ENCODE results near the gene PANX1.

The PANX1 gene

DNA sequence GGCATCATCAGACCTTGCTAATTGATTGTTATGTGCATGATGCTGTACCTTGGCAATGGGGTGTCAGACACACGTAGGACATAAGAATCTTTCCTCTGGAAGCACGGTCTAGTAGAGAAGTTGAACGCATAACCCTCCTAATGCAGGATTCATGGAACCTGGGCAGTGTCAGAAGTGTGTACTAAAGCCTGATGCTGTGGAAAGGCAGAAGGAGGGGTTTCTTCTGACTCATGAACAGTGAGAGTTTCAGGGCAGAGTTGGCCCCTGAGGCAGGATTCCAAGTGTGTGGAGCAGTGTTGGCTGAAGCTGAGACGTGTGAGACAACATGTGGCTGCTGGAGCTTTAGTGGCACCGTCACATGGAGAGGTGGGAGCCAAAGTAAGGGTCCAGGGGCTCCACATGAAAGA, 3.5 kb downstream of the PANX1 start:
- TF ChIP-seq, protein P1, sequence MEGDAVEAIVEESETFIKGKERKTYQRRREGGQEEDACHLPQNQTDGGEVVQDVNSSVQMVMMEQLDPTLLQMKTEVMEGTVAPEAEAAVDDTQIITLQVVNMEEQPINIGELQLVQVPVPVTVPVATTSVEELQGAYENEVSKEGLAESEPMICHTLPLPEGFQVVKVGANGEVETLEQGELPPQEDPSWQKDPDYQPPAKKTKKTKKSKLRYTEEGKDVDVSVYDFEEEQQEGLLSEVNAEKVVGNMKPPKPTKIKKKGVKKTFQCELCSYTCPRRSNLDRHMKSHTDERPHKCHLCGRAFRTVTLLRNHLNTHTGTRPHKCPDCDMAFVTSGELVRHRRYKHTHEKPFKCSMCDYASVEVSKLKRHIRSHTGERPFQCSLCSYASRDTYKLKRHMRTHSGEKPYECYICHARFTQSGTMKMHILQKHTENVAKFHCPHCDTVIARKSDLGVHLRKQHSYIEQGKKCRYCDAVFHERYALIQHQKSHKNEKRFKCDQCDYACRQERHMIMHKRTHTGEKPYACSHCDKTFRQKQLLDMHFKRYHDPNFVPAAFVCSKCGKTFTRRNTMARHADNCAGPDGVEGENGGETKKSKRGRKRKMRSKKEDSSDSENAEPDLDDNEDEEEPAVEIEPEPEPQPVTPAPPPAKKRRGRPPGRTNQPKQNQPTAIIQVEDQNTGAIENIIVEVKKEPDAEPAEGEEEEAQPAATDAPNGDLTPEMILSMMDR (IDR thresholded peaks at IDR 0.05; ENCODE audit: extremely low read depth, insufficient read depth, missing control alignments) = no peak
- DNase-seq (ENCODE audit: low spot score) = no peak
- in situ Hi-C loops (cut with MboI; ENCODE audit: low pct_unique_long_range_greater_than_20kb, low sequenced_read_pairs, unreplicated experiment) = no loop called here

DNA sequence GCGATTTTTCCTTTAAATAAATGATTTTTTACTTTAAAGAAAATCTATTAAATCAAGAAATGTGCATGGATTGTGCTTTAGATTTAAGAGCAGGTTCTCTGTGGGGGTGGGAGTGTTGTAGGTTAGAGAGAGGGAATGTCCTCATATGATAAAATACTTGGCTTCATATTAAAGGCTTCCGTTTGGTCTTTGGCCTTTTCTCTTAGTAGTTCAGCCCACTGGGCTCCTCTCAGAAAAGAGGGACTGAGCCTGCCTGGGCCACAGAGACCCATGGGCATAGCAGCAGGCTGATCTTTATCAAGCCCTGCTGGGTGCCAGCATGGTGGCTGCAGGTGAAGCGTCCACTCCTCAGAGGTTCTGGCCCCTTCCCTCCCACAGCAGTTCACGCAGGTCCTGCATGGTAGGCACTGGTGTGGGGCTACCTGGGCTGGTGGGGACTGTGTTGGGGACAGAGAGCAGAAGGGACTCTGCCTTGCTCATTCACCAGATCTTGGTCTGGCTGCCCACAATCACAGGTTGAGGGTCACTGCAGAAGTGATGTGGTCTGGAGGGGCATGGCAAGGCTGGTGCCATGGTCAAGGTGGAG, 4.3 kb downstream of the PANX1 start:
- DNase-seq (ENCODE audit: low spot score) = no peak
- TF ChIP-seq, protein P1 (IDR thresholded peaks at IDR 0.05; ENCODE audit: extremely low read depth, insufficient read depth, missing control alignments) = no peak
- in situ Hi-C loops (cut with MboI; ENCODE audit: low pct_unique_long_range_greater_than_20kb, low sequenced_read_pairs, unreplicated experiment) = no loop called here

DNA sequence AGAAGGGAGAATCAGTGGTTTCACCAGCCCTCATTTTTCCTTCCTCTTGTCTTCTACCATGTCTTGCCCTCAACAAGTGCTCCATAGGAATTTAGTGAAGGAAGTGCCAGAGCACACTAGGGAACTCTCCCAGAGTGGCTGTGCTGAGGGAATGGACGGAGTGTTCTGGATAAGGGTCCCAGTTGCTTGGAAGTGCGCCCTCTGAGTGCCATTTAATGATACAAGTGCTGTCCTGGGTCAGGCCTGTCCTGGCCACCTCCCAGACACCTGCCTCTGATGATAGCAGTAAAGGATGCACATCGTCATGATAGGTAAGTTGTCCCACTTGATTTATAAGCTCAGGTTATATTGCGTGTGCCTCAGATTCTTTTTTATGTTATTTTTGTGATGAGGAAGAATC, 5.1 kb downstream of the PANX1 start:
- TF ChIP-seq, protein P1 (IDR thresholded peaks at IDR 0.05; ENCODE audit: extremely low read depth, insufficient read depth, missing control alignments) = no peak
- DNase-seq (ENCODE audit: low spot score) = no peak
- in situ Hi-C loops (cut with MboI; ENCODE audit: low pct_unique_long_range_greater_than_20kb, low sequenced_read_pairs, unreplicated experiment) = no loop called here

DNA sequence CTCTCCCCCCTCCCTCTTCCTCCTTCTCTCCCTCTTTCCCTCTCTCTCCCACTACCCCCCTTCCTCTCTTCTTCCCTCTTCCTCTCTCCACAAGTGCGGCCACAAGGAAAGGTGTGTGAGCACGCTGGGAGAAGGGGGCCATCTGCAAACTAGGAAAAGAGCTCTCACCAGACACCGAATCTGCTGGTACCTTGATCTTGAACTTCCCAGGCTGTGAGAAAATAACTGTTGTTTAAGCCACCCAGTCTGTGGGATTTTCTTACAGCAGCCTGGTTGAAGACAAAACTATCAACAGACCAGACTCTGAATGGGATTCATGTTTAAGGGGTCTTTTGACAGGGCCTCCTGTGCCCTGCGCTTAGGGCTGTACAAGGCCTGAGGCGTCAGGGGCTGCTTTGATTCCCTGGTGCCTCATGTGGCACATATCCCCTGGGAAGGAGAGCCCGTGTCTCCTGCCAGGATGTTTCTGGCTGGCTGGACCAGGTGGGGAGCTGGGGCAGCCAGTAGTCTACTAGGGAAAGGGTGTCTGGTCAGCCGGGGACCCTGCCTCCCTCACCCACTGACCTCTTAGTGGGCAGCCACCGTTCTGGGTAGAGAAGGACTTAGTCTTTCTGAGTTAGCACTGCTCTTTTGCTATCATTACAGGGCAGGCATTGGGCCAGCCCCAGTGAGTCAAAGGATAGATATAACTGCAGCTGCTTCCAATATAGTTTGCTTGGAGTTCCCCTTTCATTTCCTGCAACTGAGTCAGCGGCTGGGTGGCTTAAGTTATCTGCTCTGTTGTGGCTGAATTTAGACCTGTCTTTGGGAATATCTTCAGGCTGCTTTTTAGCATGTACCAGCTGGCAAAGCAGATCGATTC, 6.2 kb downstream of the PANX1 start:
- in situ Hi-C loops (cut with MboI; ENCODE audit: low pct_unique_long_range_greater_than_20kb, low sequenced_read_pairs, unreplicated experiment) = no loop called here
- DNase-seq (ENCODE audit: low spot score) = no peak
- TF ChIP-seq, protein P1 (IDR thresholded peaks at IDR 0.05; ENCODE audit: extremely low read depth, insufficient read depth, missing control alignments) = no peak

DNA sequence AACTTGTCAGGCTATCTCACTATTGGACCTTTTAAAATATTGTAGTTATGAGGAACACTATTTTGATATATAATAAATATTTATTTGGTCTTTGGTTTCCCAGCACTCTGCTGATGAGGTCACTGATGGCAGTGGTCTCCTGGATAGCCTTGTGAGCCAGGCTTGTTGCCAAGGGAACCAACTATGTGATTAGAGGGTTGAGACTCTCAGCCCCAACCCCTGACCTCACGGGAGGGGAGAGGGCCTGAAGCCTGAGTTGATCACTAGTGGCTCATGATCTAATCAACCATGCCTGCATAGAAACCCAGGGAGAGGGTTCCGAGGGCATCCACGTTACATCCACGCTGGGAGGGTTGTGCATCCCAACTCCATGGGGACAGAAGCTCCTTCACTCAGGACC, 10.8 kb downstream of the PANX1 start:
- TF ChIP-seq, protein P1 (IDR thresholded peaks at IDR 0.05; ENCODE audit: extremely low read depth, insufficient read depth, missing control alignments) = no peak
- in situ Hi-C loops (cut with MboI; ENCODE audit: low pct_unique_long_range_greater_than_20kb, low sequenced_read_pairs, unreplicated experiment) = no loop called here
- DNase-seq (ENCODE audit: low spot score) = no peak

DNA sequence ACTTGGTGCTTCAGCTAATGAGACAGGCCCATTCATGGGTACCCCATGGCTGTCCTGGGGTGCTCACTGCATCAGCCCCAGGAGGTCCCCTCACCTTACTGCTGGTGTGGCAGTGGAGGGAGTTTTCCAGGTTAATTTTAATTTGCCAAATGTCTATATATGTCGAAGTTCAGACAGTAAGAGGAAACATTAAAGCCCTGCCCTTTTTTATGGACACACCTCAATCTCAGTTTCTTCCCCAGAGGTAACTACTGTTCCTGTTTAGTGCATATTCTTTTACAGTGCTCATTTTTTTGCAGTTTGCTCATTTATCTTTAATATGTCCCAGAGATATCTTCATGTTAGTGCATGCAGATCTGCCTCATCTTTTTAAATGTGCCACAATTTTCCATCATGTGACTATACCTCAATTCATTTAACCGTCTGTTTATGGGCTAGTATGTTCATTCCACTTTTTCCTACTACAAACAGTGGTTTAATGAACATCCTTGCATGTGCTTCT, 11.6 kb downstream of the PANX1 start:
- DNase-seq (ENCODE audit: low spot score) = no peak
- TF ChIP-seq, protein P1 (IDR thresholded peaks at IDR 0.05; ENCODE audit: extremely low read depth, insufficient read depth, missing control alignments) = no peak
- in situ Hi-C loops (cut with MboI; ENCODE audit: low pct_unique_long_range_greater_than_20kb, low sequenced_read_pairs, unreplicated experiment) = no loop called here
